GM19025 (cell line): ENCODE results near the gene OR13C5.

Experiments
- ATAC-seq: cut with Tn5 transposase; IDR thresholded peaks from one replicate; pipeline ENCODE4 v1.9.1; 2021; ENCODE audit warnings: mild to moderate bottlenecking, low read depth, moderate library complexity; ENCODE audit not compliant: unreplicated experiment

Gene OR13C5

GRCh38 chr9:104555521-104555920 lies 43.7 kb downstream of the OR13C5 start:
- no peak for ATAC-seq

- no peak for ATAC-seq
Observed at GRCh38 chr9:104553261-104553660, 46.0 kb downstream of the OR13C5 start.
